ENCODE results near the gene KIF16B.

GRCh38 chr20:16290358-16290757 is 282.9 kb downstream of the KIF16B start:
- no peak for TF ChIP-seq CTCF (IDR thresholded peaks at IDR 0.05)
- TF ChIP-seq POLR2A (IDR thresholded peaks at IDR 0.05), result no peak
